ENCODE measurements around the gene B3GLCT. TPM values are rescaled to one million over a fixed set of nuclear protein-coding genes. Genes with fewer than 3 reads are reported as not detected.
A peak's percentile ranks its signal among the peaks of the same experiment; 100 is the strongest.

Gene B3GLCT
- polyA plus RNA-seq, 1 donor from 2014 or later, result 8.2 TPM

DNA sequence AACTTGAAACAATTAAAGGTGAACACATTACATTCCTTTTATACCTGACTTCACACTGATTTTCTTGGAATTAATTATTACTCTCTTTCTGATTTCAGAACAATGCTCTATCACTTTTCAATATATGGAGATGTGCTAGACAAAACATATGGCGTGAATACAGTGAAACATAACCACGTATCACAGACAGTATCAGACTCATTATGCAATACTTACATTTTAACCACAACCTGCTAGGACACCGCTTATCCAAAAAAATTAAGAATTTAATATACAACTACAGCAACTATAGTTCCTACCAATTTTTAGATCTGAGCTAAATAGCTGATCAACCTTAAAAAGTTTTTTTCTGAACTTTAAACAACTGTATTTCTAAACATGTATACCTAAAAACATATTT lies 47.9 kb upstream of the B3GLCT start:
- Histone ChIP-seq H3K27ac (ENCODE audit: low read length) (no peak overlapping the region), H2AFZ (ENCODE audit: low read depth, low read length) (no peak overlapping the region), H3K27me3 (ENCODE audit: insufficient read depth, low read depth, low read length) (no peaks in the 10 kb centered on the region), H3K9ac (ENCODE audit: low read length) (no peak overlapping the region), H3F3A (ENCODE audit: insufficient read depth, low read length, poor library complexity, severe bottlenecking) (no peaks in the 10 kb centered on the region), H3K9me3 (ENCODE audit: low read length) (no peaks in the 10 kb centered on the region), H4K20me1 (ENCODE audit: insufficient read depth) (no peaks in the 10 kb centered on the region), H3K4me2 (ENCODE audit: low read length) (no peak overlapping the region), H3K9me2 (ENCODE audit: insufficient read depth, low read length) (no peaks in the 10 kb centered on the region), H3K4me3 (ENCODE audit: low read length) (no peak overlapping the region), H3K36me3 (ENCODE audit: insufficient read depth, low read length) (peaks cover 9% of the 10 kb centered on the region), H3K79me2 (replicated peaks; ENCODE audit: insufficient read depth, low read length) (peaks cover 6% of the 10 kb centered on the region)
- TF ChIP-seq POLR2AphosphoS5 (IDR thresholded peaks at IDR 0.05) (no peak), MXI1 (conservative IDR thresholded peaks at IDR 0.05; ENCODE audit: poor library complexity, severe bottlenecking) (no peak)
- TF ChIP-seq, protein P1, sequence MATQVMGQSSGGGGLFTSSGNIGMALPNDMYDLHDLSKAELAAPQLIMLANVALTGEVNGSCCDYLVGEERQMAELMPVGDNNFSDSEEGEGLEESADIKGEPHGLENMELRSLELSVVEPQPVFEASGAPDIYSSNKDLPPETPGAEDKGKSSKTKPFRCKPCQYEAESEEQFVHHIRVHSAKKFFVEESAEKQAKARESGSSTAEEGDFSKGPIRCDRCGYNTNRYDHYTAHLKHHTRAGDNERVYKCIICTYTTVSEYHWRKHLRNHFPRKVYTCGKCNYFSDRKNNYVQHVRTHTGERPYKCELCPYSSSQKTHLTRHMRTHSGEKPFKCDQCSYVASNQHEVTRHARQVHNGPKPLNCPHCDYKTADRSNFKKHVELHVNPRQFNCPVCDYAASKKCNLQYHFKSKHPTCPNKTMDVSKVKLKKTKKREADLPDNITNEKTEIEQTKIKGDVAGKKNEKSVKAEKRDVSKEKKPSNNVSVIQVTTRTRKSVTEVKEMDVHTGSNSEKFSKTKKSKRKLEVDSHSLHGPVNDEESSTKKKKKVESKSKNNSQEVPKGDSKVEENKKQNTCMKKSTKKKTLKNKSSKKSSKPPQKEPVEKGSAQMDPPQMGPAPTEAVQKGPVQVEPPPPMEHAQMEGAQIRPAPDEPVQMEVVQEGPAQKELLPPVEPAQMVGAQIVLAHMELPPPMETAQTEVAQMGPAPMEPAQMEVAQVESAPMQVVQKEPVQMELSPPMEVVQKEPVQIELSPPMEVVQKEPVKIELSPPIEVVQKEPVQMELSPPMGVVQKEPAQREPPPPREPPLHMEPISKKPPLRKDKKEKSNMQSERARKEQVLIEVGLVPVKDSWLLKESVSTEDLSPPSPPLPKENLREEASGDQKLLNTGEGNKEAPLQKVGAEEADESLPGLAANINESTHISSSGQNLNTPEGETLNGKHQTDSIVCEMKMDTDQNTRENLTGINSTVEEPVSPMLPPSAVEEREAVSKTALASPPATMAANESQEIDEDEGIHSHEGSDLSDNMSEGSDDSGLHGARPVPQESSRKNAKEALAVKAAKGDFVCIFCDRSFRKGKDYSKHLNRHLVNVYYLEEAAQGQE (IDR thresholded peaks at IDR 0.05; ENCODE audit: borderline replicate concordance), result no peak

DNA sequence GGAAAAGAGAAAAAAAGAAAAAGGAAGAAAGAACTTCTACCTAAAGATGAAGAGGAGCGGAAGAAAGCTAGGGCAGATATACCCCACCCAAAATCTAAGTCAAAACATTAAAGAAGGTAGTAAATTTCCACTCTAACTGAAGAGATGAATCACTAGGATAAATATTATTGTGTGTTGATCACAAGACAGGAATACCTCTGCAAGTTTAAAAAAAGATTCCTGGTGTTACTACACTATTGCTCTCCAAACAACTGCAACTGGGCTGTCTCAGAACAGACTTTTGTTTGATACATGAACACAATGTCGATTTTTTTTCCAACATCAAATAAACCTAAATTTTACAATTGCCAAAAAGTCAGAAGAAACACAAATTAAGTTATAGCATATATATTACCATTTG lies 44.8 kb upstream of the B3GLCT start:
- Histone ChIP-seq H4K20me1 (ENCODE audit: insufficient read depth) (no peaks in the 10 kb centered on the region), H2AFZ (ENCODE audit: low read depth, low read length) (no peak overlapping the region), H3K36me3 (ENCODE audit: insufficient read depth, low read length) (peaks cover 8% of the 10 kb centered on the region), H3K27me3 (ENCODE audit: insufficient read depth, low read depth, low read length) (no peaks in the 10 kb centered on the region), H3F3A (ENCODE audit: insufficient read depth, low read length, poor library complexity, severe bottlenecking) (no peaks in the 10 kb centered on the region), H3K4me3 (ENCODE audit: low read length) (no peak overlapping the region), H3K4me2 (ENCODE audit: low read length) (no peak overlapping the region), H3K9me3 (ENCODE audit: low read length) (no peaks in the 10 kb centered on the region), H3K79me2 (replicated peaks; ENCODE audit: insufficient read depth, low read length) (peaks cover 34% of the 10 kb centered on the region), H3K9ac (ENCODE audit: low read length) (no peak overlapping the region), H3K9me2 (ENCODE audit: insufficient read depth, low read length) (no peaks in the 10 kb centered on the region), H3K27ac (ENCODE audit: low read length) (no peak overlapping the region)
- TF ChIP-seq EZH2 (IDR thresholded peaks at IDR 0.05; ENCODE audit: borderline replicate concordance, insufficient read depth, low read length, poor library complexity, severe bottlenecking), result no peak

DNA sequence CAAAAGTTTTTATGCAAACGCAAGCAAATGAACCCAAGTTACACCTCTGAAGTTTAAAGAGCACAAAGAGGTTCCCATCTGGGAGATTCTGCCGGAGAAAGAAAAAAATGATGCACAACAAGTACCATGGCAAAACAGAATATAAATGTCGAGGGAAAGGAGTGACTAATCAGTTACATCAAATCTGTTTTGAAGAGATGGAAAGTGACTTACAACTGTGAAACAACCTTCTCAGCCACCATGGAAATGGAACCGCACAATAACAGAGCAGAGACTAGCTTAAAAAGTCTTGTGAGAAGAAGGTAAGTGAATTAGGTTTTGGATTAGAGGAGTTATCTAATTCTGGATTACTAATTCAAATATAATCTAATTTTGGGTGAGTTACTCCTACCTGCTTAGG lies 40.5 kb upstream of the B3GLCT start:
- Histone ChIP-seq H3K9ac (ENCODE audit: low read length) (peak overlapping the region; percentile 77), H3K79me2 (replicated peaks; ENCODE audit: insufficient read depth, low read length) (peaks cover 43% of the 10 kb centered on the region), H3K4me2 (ENCODE audit: low read length) (peak overlapping the region; percentile 96)

More for the DNA sequence above, 40.5 kb upstream of the B3GLCT start:
- Histone ChIP-seq H3K27ac (ENCODE audit: low read length) (no peak overlapping the region), H3K9me3 (ENCODE audit: low read length) (no peaks in the 10 kb centered on the region), H3K36me3 (ENCODE audit: insufficient read depth, low read length) (peaks cover 8% of the 10 kb centered on the region), H3F3A (ENCODE audit: insufficient read depth, low read length, poor library complexity, severe bottlenecking) (no peaks in the 10 kb centered on the region), H3K4me3 (ENCODE audit: low read length) (peak overlapping the region; percentile 90), H4K20me1 (ENCODE audit: insufficient read depth) (no peaks in the 10 kb centered on the region), H3K9me2 (ENCODE audit: insufficient read depth, low read length) (no peaks in the 10 kb centered on the region), H3K27me3 (ENCODE audit: insufficient read depth, low read depth, low read length) (no peaks in the 10 kb centered on the region), H2AFZ (ENCODE audit: low read depth, low read length) (no peak overlapping the region)
- no peak for TF ChIP-seq TAF1 (IDR thresholded peaks at IDR 0.05; ENCODE audit: low read depth)
- TF ChIP-seq POLR2AphosphoS5 (IDR thresholded peaks at IDR 0.05), result no peak
- TF ChIP-seq SMC3 (conservative IDR thresholded peaks at IDR 0.05; ENCODE audit: poor library complexity), result no peak
- TF ChIP-seq, protein P2, sequence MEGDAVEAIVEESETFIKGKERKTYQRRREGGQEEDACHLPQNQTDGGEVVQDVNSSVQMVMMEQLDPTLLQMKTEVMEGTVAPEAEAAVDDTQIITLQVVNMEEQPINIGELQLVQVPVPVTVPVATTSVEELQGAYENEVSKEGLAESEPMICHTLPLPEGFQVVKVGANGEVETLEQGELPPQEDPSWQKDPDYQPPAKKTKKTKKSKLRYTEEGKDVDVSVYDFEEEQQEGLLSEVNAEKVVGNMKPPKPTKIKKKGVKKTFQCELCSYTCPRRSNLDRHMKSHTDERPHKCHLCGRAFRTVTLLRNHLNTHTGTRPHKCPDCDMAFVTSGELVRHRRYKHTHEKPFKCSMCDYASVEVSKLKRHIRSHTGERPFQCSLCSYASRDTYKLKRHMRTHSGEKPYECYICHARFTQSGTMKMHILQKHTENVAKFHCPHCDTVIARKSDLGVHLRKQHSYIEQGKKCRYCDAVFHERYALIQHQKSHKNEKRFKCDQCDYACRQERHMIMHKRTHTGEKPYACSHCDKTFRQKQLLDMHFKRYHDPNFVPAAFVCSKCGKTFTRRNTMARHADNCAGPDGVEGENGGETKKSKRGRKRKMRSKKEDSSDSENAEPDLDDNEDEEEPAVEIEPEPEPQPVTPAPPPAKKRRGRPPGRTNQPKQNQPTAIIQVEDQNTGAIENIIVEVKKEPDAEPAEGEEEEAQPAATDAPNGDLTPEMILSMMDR (IDR thresholded peaks at IDR 0.05; ENCODE audit: poor library complexity, severe bottlenecking), result no peak
- no peak for TF ChIP-seq MXI1 (conservative IDR thresholded peaks at IDR 0.05; ENCODE audit: poor library complexity, severe bottlenecking)
- TF ChIP-seq, protein P1 (IDR thresholded peaks at IDR 0.05; ENCODE audit: borderline replicate concordance), result no peak
- TF ChIP-seq RAD21 (conservative IDR thresholded peaks at IDR 0.05), result no peak
- TF ChIP-seq EP300 (conservative IDR thresholded peaks at IDR 0.05; ENCODE audit: poor library complexity, severe bottlenecking), result no peak
- no peak for TF ChIP-seq EZH2 (IDR thresholded peaks at IDR 0.05; ENCODE audit: borderline replicate concordance, insufficient read depth, low read length, poor library complexity, severe bottlenecking)
